ENCODE results near the gene TSHZ3.

The TSHZ3 gene

GRCh38 chr19:31334849-31335624 is 14.2 kb downstream of the TSHZ3 start:
- no peak for DNase-seq (ENCODE audit: low spot score)

GRCh38 chr19:31334101-31334848 is 15.0 kb downstream of the TSHZ3 start:
- DNase-seq (ENCODE audit: low spot score), result no peak

- DNase-seq (ENCODE audit: low spot score), result no peak
Measured at GRCh38 chr19:31332096-31332495, 17.1 kb downstream of the TSHZ3 start.

GRCh38 chr19:31331536-31331935 is 17.7 kb downstream of the TSHZ3 start:
- DNase-seq (ENCODE audit: low spot score), result no peak

GRCh38 chr19:31330761-31331160 is 18.5 kb downstream of the TSHZ3 start:
- DNase-seq (ENCODE audit: low spot score), result no peak

GRCh38 chr19:31330237-31330636 is 19.0 kb downstream of the TSHZ3 start:
- no peak for DNase-seq (ENCODE audit: low spot score)

- DNase-seq (ENCODE audit: low spot score), result no peak
Measured at GRCh38 chr19:31329819-31330218, 19.4 kb downstream of the TSHZ3 start.

GRCh38 chr19:31328238-31328637 is 21.0 kb downstream of the TSHZ3 start:
- DNase-seq (ENCODE audit: low spot score), result no peak

- peak; percentile 2 for DNase-seq (ENCODE audit: low spot score)
Measured at GRCh38 chr19:31326329-31327028, 22.8 kb downstream of the TSHZ3 start.

- DNase-seq (ENCODE audit: low spot score), result no peak
Measured at GRCh38 chr19:31325342-31325741, 23.9 kb downstream of the TSHZ3 start.

GRCh38 chr19:31319465-31319864 is 29.8 kb downstream of the TSHZ3 start:
- no peak for DNase-seq (ENCODE audit: low spot score)

- no peak for DNase-seq (ENCODE audit: low spot score)
Measured at GRCh38 chr19:31318790-31319425, 30.3 kb downstream of the TSHZ3 start.

GRCh38 chr19:31317570-31317969 is 31.7 kb downstream of the TSHZ3 start:
- DNase-seq (ENCODE audit: low spot score), result no peak

GRCh38 chr19:31317093-31317492 is 32.1 kb downstream of the TSHZ3 start:
- no peak for DNase-seq (ENCODE audit: low spot score)

GRCh38 chr19:31316201-31316951 is 32.9 kb downstream of the TSHZ3 start:
- DNase-seq (ENCODE audit: low spot score), result no peak

GRCh38 chr19:31315652-31316051 is 33.6 kb downstream of the TSHZ3 start:
- no peak for DNase-seq (ENCODE audit: low spot score)

GRCh38 chr19:31314849-31315629 is 34.2 kb downstream of the TSHZ3 start:
- no peak for DNase-seq (ENCODE audit: low spot score)

- DNase-seq (ENCODE audit: low spot score), result no peak
Measured at GRCh38 chr19:31314156-31314555, 35.1 kb downstream of the TSHZ3 start.

GRCh38 chr19:31313291-31314030 is 35.8 kb downstream of the TSHZ3 start:
- DNase-seq (ENCODE audit: low spot score), result no peak

- DNase-seq (ENCODE audit: low spot score), result no peak
Measured at GRCh38 chr19:31312677-31313244, 36.5 kb downstream of the TSHZ3 start.
